Thyroid gland (tissue), 4 donors: ENCODE data around the gene BCL2L11. TPM values are rescaled to one million over a fixed set of nuclear protein-coding genes. Genes with fewer than 3 reads are reported as not detected.

ENCODE experiments used
- DNase-seq, 2 donors: peaks; one replicate each; pipeline ENCODE4 v3.0.0-alpha.2; 2019
- H3K27ac ChIP-seq, 3 donors: fragments of 200-600 bp; sonication (generic); 1 replicate in 2 of 3; 2 replicates in 1 of 3; pipeline ENCODE4 v1.5.1; 2016 to 2019; ENCODE audit warnings: mild to moderate bottlenecking in 1 of 3, moderate library complexity in 1 of 3
- H3K27me3 ChIP-seq: fragments of 200-600 bp; sonication (generic); one replicate; pipeline ENCODE4 v1.5.1; 2019
- H3K36me3 ChIP-seq, 2 donors: fragments of 200-600 bp; sonication (generic); one replicate each; pipeline ENCODE4 v1.5.1; 2016 to 2019
- H3K4me1 ChIP-seq, 2 donors: fragments of 200-600 bp; sonication (generic); one replicate each; pipeline ENCODE4 v1.5.1; 2017 to 2019
- H3K4me3 ChIP-seq, 3 donors: fragments of 200-600 bp; sonication (generic); replicated peaks in 1 of 3; 1 replicate in 2 of 3; 2 replicates in 1 of 3; pipeline ENCODE4 v1.5.1; 2016; ENCODE audit warnings: mild to moderate bottlenecking in 1 of 3
- H3K9me3 ChIP-seq: fragments of 200-600 bp; sonication (generic); one replicate; pipeline ENCODE4 v1.5.1; 2017
- CTCF ChIP-seq, 6 experiments: fragments of 200-600 bp in 3 of 6; fragments of 450-650 bp in 3 of 6; sonication (generic) in 3 of 6; IDR thresholded peaks; one replicate each; pipeline ENCODE4 v1.5.1; 2016 to 2019; ENCODE audit warnings: antibody characterized with exemption in 6 of 6, mild to moderate bottlenecking in 2 of 6, inconsistent platforms in 1 of 6, moderate library complexity in 1 of 6
- POLR2A ChIP-seq, 2 donors: fragments of 450-650 bp; IDR thresholded peaks; one replicate each; pipeline ENCODE4 v1.6.1; 2017; ENCODE audit warnings: antibody characterized with exemption in 2 of 2, mild to moderate bottlenecking in 2 of 2, moderate library complexity in 1 of 2
- WGBS, 2 donors: methylation state at CpG; one replicate each; pipeline ENCODE4 v1.1.5; 2017; 5-methylcytosine and 5-hydroxymethylcytosine counted together
- intact Hi-C: fragments of 100-400 bp; cut with DNase I; formaldehyde crosslinking; loops from one replicate; pipeline ENCODE4 v1.15.1; 2023
- total RNA-seq, 4 donors: library from RNA; depleted of rRNA; stranded (reverse); fragments of >200 nt; gene quantifications; one replicate each; pipeline ENCODE4 v1.2.3, GENCODE V29; 2016

Gene BCL2L11
- total RNA-seq, 4 donors from 2014 or later: 48.4 to 90.6 (median 62.4) TPM

DNA sequence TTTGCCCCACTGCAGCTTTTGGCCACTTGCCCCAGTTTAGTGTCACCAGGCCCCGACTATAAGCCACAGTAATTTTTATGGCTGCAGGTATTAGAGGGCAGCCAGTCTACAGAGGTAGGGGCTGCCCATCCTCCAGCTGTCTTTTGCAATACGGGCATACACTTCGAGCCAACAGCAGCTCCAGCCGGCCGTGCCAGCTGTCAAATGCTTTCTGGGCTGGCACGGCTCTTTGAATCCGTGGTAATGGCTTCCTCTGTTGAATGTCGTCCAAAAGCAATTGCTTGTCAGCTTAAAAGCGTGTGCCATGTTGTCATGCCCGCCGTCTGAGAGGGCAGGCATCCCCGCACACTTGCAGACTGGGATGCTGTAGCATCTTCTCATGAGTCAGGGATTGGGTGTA, 41.3 kb downstream of the BCL2L11 start:
- Histone ChIP-seq H3K4me3 (no peak overlapping the region), H3K36me3 (peaks cover 3 to 20% of the 10 kb centered on the region in 2 donors), H3K4me1 (peaks cover 20 to 26% of the 10 kb centered on the region in 2 donors), H3K27ac (no peak overlapping the region), H3K9me3 (no peaks in the 10 kb centered on the region), H3K27me3 (no peaks in the 10 kb centered on the region)
- DNase-seq: peak; percentile 57 to 63
- TF ChIP-seq POLR2A (IDR thresholded peaks at IDR 0.05): no peak
- intact Hi-C loops: no loop called here
- WGBS, 2 donors: 65 to 77% methylated on average over 12 of the region's 12 CpGs

- H3K36me3 ChIP-seq: peaks cover 3 to 20% of the 10 kb centered on the region in 2 donors
- WGBS, 2 donors: 72 to 79% methylated on average over 12 of the region's 12 CpGs
- no peak overlapping the region for H3K4me3 ChIP-seq
- peaks cover 15 to 19% of the 10 kb centered on the region in 2 donors for H3K4me1 ChIP-seq
- H3K27ac ChIP-seq: no peak overlapping the region
- intact Hi-C loops: no loop called here
- no peaks in the 10 kb centered on the region for H3K27me3 ChIP-seq
- no peaks in the 10 kb centered on the region for H3K9me3 ChIP-seq
- TF ChIP-seq POLR2A (IDR thresholded peaks at IDR 0.05) (no peak), CTCF (IDR thresholded peaks at IDR 0.05) (no peak)
- no peak for DNase-seq
Measured at GRCh38 chr2:111162718-111163331, 42.1 kb downstream of the BCL2L11 start.

DNA sequence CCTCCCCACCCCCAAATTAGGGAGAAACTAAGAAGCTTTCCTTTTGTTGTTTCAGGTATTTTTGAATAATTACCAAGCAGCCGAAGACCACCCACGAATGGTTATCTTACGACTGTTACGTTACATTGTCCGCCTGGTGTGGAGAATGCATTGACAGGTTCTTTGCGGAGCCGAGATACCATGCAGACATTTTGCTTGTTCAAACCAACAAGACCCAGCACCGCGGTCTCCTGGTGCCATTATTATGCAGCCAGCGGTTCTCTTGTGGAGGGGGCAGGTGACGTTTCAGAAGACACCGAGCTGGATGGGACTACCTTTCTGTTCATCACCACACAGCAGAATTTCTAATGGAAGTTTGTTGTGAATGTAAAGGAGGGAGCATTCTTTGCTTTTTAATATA, 43.4 kb downstream of the BCL2L11 start:
- no peak for DNase-seq
- WGBS, 2 donors: 92 to 94% methylated on average over 12 of the region's 12 CpGs
- H3K4me3 ChIP-seq: no peak overlapping the region
- H3K4me1 ChIP-seq: peaks cover 20 to 26% of the 10 kb centered on the region in 2 donors
- H3K27ac ChIP-seq: no peak overlapping the region
- intact Hi-C loops: no loop called here
- no peaks in the 10 kb centered on the region for H3K9me3 ChIP-seq
- peaks cover 3 to 20% of the 10 kb centered on the region in 2 donors for H3K36me3 ChIP-seq
- no peak for TF ChIP-seq CTCF (IDR thresholded peaks at IDR 0.05)
- no peak for TF ChIP-seq POLR2A (IDR thresholded peaks at IDR 0.05)
- H3K27me3 ChIP-seq: no peaks in the 10 kb centered on the region

DNA sequence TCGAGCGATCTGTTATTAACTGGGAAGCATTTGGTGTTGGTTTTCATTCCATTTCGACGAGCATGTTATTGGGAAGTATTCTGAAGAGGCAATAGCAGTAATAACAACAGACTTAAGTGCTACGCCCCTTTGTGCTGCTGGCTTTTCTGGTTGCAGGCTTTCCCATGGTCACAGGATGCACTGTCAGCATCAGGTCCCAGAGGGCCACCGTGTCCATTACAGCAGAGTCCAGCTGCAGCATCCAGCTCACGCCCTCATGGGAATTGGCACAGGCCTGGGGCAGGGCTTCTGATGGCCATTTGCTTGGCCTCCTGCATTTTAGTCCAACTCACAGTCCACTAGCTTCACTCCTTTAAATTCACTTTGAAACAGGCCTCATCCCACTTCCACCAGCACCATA, 44.4 kb downstream of the BCL2L11 start:
- Histone ChIP-seq H3K27ac (no peak overlapping the region), H3K36me3 (peaks cover 3 to 20% of the 10 kb centered on the region in 2 donors), H3K4me1 (peaks cover 23 to 27% of the 10 kb centered on the region in 2 donors), H3K9me3 (no peaks in the 10 kb centered on the region), H3K4me3 (no peak overlapping the region), H3K27me3 (no peaks in the 10 kb centered on the region)
- peak; percentile 39 to 52 for DNase-seq
- TF ChIP-seq POLR2A (IDR thresholded peaks at IDR 0.05) (no peak), CTCF (IDR thresholded peaks at IDR 0.05) (no peak)
- intact Hi-C loops: no loop called here
- WGBS, 2 donors: 32 to 34% methylated on average over 7 of the region's 7 CpGs

DNA sequence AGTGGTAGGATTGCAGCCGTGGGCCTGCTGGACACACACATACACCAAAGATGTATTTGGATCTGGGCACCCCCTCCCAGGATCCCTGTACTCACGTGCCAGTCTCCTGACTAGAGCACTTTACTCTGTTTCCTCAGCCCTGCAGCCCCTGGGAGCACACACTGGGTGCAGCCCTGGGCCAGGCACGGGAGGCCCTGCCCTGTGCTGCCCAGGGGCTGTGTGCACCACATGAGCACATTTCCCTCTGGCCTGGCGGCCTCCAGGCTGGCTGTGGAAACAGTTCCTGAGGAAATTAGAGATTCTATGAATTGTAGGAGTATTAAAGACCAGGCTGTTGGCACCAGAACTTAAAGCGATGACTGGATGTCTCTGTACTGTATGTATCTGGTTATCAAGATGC, 45.4 kb downstream of the BCL2L11 start:
- H3K9me3 ChIP-seq: no peaks in the 10 kb centered on the region
- TF ChIP-seq POLR2A (IDR thresholded peaks at IDR 0.05): no peak
- TF ChIP-seq CTCF (IDR thresholded peaks at IDR 0.05): no peak
- H3K27me3 ChIP-seq: no peaks in the 10 kb centered on the region
- intact Hi-C loops: no loop called here
- H3K36me3 ChIP-seq: peaks cover 3 to 20% of the 10 kb centered on the region in 2 donors
- H3K27ac ChIP-seq: no peak overlapping the region
- H3K4me3 ChIP-seq: no peak overlapping the region
- no peak for DNase-seq
- H3K4me1 ChIP-seq: peaks cover 23 to 27% of the 10 kb centered on the region in 2 donors
- 82 to 94% methylated on average over 5 of the region's 5 CpGs for WGBS, 2 donors
